GM18508 (cell line): Measurements from ENCODE around the gene NDUFA7.
"Not testable (repeated sequence)": the region's sequence is repeated elsewhere in the genome, so short reads cannot be mapped to it uniquely, and the experiment has no call there.

Experiments
- ATAC-seq: cut with Tn5 transposase; IDR thresholded peaks from one replicate; pipeline ENCODE4 v1.9.1; 2021; ENCODE audit warnings: moderate number of reproducible peaks; ENCODE audit not compliant: insufficient read depth, unreplicated experiment

NDUFA7 gene

DNA sequence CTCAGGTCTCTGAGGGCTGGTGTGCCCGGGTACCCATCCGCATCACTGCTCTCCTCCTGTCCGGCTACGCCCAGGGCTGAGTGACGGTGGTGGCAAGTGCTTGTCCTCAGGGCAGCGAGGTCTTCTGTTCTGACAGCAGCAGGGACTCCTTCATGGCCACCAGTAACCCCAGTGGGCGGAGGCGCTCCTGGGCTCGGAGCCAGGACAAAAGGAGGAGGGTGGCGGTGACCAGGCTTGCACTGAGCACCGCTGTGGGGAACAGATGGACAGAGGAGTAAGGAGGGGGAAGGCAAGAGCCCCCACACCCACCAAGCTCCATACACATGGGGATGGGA is 18.9 kb downstream of the NDUFA7 start:
- ATAC-seq, result no peak

DNA sequence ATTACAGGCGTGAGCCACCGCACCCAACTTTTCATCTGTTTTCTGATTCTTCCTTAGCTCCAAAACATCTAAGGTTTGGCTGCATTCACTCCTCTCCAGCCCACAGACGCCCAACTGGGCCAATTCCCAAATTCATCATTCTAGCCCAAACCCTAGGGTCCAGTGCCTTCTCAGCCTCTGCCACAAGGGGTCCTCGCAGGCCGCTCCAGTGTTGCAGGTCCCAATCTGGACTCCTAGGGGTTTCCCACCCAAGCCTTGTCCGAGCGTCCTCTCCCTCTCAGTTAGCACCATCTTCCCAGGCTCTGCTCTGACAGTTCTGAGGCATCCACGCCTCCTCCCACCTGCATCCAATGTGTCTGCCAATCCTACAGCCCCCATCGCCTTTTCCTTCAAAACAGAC is 29.8 kb downstream of the NDUFA7 start:
- ATAC-seq, result not testable (repeated sequence)

DNA sequence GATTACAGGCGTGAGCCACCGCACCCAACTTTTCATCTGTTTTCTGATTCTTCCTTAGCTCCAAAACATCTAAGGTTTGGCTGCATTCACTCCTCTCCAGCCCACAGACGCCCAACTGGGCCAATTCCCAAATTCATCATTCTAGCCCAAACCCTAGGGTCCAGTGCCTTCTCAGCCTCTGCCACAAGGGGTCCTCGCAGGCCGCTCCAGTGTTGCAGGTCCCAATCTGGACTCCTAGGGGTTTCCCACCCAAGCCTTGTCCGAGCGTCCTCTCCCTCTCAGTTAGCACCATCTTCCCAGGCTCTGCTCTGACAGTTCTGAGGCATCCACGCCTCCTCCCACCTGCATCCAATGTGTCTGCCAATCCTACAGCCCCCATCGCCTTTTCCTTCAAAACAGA is 44.7 kb downstream of the NDUFA7 start:
- not testable (repeated sequence) for ATAC-seq

DNA sequence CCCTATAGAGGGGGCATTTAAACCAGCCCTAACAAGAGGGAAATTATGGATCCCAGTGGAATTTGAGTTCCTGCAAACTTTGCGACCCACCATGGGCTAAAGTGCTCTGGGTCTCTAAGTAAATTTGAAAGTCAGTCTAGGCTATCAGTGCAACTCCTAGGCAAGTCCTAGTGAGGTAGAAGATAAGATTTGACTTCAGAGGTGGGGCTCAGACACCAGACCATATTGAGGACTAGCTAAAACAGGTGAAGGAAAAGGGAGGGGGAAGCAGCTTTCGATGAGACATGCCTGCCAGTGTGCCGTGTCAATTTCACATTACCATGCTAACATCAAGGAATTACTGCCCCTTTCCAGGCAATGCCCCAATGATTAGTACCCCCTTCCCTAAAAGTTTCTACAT is 51.5 kb downstream of the NDUFA7 start:
- no peak for ATAC-seq

DNA sequence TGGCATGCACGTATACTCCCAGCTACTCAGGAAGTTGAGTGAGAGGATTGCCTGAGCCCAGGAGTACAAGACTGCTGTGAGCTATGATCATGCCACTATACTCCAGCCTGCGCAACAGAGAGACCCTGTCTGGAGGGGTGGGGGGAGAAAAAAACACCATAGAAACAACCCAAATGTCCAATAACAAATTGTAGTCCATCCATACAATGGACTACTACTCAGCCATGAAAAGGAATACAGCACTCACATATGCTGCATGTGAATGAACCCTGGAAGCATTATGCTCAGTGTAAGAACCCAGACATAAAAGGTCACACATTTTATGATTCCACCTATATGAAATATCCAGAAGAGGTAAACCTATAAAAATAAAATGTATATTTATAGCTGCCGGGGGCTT is 55.3 kb downstream of the NDUFA7 start:
- ATAC-seq, result no peak

DNA sequence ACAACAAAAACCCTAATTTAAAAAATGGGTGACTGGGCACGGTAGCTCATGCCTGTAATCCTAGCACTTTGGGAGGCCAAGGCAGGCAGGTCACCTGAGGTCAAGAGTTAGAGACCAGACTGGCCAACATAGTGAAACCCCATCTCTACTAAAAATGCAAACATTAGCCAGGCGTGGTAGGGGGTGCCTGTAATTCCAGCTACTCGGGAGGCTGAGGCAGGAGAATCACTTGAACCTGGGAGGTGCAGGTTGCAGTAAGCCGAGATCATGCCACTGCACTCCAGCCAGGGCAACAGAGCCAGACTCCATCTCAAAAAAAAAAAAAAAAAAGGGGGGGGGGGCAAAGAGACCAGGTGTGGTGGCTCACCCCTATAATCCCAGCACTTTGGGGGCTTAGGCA is 56.9 kb downstream of the NDUFA7 start:
- not testable (repeated sequence) for ATAC-seq

DNA sequence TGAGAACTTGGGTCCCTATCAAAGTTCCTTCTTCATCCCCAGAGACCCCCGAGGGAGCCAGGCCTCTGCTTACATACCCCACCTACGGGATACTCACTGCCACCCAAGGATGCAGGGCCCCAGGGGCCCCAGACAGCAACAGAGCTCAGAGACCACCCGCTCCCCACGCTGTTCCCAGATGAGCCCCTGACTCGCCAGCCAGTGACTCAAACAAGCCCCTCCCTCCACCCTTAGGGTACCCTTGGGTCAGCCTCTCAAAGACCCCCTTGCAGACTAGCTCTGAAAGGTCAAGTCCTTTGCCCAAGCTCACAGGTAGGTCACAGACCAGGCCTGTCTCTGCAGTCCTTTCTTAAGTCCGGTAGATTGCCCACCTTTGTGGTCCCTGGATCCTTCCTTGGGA is 58.7 kb downstream of the NDUFA7 start:
- ATAC-seq, result no peak

DNA sequence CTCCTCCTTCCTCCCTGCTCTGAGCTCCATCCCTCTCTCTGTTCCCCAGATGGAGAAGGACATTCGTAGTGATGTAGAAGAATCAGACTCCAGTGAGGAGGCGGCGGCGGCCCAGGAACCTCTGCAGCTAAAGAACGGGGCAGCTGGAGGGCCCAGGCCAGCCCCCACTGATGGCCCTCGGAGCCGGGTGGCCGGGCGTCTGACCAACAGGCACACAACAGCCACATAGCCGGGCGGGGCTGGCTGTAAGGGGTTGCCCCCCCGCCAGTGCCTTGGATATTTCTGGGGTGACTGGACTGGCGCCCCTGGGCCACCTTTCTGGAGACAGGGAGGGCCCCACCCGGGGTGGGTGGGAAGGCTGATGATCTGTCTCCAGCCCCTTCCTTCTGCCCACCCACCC is 59.3 kb downstream of the NDUFA7 start:
- no peak for ATAC-seq

DNA sequence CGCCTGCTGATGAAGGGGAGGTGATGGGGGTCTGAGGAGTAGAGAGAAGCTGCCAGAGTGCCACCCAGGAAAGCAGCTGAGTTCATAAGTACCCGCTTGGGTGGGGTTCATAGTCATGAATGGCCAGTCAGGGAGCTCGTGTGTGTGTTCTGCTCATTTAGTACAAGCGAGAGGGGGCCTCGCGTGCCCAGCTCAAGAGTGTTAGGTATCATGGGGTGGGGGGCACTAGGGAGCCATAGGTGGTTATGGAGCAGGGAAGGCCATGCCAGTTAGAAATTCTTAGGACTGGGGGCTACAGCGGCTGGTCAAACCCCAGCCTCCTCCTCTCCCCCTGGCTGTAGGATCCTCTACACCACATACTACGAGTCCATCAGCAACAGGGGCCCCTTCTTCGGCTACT is 59.8 kb downstream of the NDUFA7 start:
- no peak for ATAC-seq
